ENCODE measurements around the gene POLR1B. TPM values are rescaled to one million over a fixed set of nuclear protein-coding genes. Genes with fewer than 3 reads are reported as not detected.
"Not testable (repeated sequence)": the region's sequence is repeated elsewhere in the genome, so short reads cannot be mapped to it uniquely, and the experiment has no call there.

Gene POLR1B
- total RNA-seq, 1 donor from 2014 or later: 13.0 TPM

- no peak for DNase-seq (ENCODE audit: low spot score)
These were observed 58.4 kb downstream of the POLR1B start for GRCh38 chr2:112600634-112601033.

- no peak for DNase-seq (ENCODE audit: low spot score)
These were observed 59.5 kb downstream of the POLR1B start for GRCh38 chr2:112601754-112602153.

GRCh38 chr2:112602917-112603316, 60.7 kb downstream of the POLR1B start:
- no peak for DNase-seq (ENCODE audit: low spot score)

GRCh38 chr2:112603731-112604130, 61.5 kb downstream of the POLR1B start:
- DNase-seq (ENCODE audit: low spot score): no peak

GRCh38 chr2:112604952-112605351, 62.7 kb downstream of the POLR1B start:
- no peak for DNase-seq (ENCODE audit: low spot score)

- DNase-seq (ENCODE audit: low spot score): no peak
These were observed 63.7 kb downstream of the POLR1B start for GRCh38 chr2:112605926-112606325.

GRCh38 chr2:112606547-112606946, 64.3 kb downstream of the POLR1B start:
- no peak for DNase-seq (ENCODE audit: low spot score)

GRCh38 chr2:112607680-112608438, 65.6 kb downstream of the POLR1B start:
- DNase-seq (ENCODE audit: low spot score): no peak

- DNase-seq (ENCODE audit: low spot score): not testable (repeated sequence)
These were observed 67.1 kb downstream of the POLR1B start for GRCh38 chr2:112609320-112609719.

- DNase-seq (ENCODE audit: low spot score): not testable (repeated sequence)
These were observed 70.0 kb downstream of the POLR1B start for GRCh38 chr2:112612283-112612682.

GRCh38 chr2:112614201-112614840, 72.1 kb downstream of the POLR1B start:
- DNase-seq (ENCODE audit: low spot score): no peak

GRCh38 chr2:112615051-112615450, 72.8 kb downstream of the POLR1B start:
- no peak for DNase-seq (ENCODE audit: low spot score)

- not testable (repeated sequence) for DNase-seq (ENCODE audit: low spot score)
These were observed 73.5 kb downstream of the POLR1B start for GRCh38 chr2:112615798-112616197.

GRCh38 chr2:112618383-112618782, 76.1 kb downstream of the POLR1B start:
- DNase-seq (ENCODE audit: low spot score): no peak

- DNase-seq (ENCODE audit: low spot score): no peak
These were observed 79.7 kb downstream of the POLR1B start for GRCh38 chr2:112621790-112622527.

- DNase-seq (ENCODE audit: low spot score): peak; percentile 90
These were observed 80.2 kb downstream of the POLR1B start for GRCh38 chr2:112622528-112622849.

GRCh38 chr2:112623913-112624777, 81.9 kb downstream of the POLR1B start:
- peak; percentile 66 for DNase-seq (ENCODE audit: low spot score)

- DNase-seq (ENCODE audit: low spot score): no peak
These were observed 83.3 kb downstream of the POLR1B start for GRCh38 chr2:112625474-112626114.

GRCh38 chr2:112626604-112627059, 84.4 kb downstream of the POLR1B start:
- DNase-seq (ENCODE audit: low spot score): peak; percentile 64

Data from umbilical cord (tissue), 2 donors.